Hematopoietic multipotent progenitor cell (in vitro differentiated cells): ENCODE data around the gene RGP1. TPM values are rescaled to one million over a fixed set of nuclear protein-coding genes. Genes with fewer than 3 reads are reported as not detected.

ENCODE experiments used
- DNase-seq, 3 donors: peaks; one replicate each; pipeline ENCODE4 v3.0.0-alpha.2; 2011 to 2015; ENCODE audit warnings: low read depth in 2 of 3, low spot score in 2 of 3
- total RNA-seq: library from RNA; depleted of rRNA; stranded (reverse); fragments of >200 nt; gene quantifications from one replicate; pipeline ENCODE4 v1.2.3, GENCODE V29; 2012

Gene RGP1
- total RNA-seq, 1 donor, result 16.7 TPM

DNA sequence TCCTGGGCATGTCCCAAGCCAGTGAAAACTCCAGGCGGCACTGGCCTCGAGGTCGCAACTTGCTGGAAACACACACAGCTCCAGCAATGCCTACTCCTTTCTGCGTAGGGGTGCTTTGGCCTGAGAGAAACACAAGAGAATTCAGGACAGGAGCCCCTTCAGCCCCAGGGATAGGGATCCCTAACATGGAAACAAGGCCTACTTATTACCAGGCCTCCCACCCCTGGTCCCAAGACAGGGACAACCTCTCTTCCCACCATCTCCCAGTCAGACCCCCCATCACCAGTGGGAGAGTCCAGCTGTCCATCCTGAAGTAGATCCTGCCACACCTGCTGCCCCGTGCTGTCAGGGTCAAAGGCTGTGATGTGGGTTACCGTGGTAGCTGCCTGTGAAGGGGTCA is 8.8 kb upstream of the RGP1 start:
- DNase-seq, result no peak

DNA sequence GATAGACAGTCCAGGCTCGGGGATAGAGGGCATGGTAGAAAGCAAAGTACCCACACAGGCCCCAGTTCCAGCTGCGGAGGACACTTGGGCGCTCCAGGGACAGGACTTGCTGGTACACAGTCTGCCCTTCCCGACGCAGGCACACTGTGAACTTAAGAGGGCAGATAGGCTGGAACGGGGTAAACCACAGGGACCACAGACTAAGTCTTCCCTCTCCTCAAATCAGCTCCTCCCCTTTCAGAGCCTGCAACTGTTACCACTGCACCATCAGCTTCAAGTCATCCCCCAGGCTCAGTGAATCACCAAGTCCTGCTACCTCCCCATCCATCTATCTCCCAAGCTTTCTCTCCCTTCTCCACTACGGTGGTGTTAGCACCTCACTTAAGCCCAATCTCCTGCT is 7.3 kb upstream of the RGP1 start:
- DNase-seq, result peak in 1 of 3 donors; percentile 28

GRCh38 chr9:35743452-35743851 is 5.6 kb upstream of the RGP1 start:
- DNase-seq, result no peak

DNA sequence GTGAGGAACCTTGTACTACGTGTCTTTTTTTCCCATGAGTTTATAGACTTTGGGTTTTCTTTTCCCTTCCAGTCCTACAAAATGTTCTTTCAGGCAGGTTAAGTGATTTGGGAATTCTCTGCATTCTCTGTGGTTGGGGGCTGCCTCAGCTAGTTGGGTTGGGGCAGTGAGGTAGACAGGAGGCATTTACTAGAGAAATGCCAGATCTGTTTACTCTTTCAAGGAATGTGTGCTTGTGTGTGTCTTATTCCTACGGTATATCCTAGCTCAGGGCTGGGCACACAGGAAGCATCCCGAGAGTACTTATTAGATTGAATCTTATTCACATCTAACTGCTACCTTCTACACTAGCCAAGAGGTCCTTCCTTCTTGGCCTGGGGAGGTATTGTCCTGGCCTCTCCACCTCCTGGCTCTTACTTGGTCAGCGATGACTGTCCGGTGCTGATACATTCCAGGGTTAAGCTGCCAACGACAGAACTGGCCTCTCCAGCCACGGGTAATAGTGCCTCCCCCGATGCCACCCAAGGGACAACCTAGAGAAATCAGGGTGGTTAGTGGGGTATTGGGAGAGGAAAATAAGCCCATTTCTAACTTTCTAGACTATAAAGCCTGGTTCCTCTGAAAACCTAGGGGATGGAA is 5.1 kb upstream of the RGP1 start:
- DNase-seq, result no peak

DNA sequence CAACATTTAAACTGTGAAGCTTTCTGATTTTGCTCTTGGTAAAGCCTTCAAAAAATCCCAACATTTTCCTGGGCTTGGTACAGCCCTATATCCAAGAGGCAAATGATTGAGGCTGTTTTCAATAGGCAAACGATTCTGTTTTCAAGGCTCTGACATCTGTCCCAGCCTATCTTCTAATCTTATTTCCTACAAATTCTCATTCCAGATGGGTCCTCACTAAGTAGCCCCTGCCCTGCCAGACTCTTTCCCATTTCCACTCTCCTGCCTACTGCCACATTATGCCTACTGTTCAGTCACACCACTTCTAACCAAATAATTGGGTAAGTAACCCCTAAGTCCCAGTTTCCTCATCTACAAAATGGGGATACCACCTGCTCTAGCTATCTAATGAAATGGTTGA is 3.5 kb upstream of the RGP1 start:
- no peak for DNase-seq

DNA sequence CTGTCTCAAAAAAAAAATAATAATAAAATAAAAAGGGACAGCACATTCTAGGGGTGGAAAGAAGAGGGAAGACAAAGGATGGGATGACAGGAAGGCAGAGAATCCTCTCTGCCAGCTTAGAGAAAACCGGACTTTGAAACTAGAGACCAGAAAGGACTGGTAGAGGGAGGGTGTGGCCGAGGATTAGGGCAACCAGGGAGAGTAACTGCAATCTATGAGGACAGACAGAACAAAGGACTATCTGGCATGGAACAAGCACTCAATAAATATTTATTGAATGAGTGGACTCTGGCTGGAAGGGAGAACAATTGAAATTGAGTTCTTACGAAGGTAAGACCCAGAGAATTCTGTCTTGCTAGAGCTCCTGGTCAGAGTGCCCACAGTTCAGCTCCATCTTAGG is 2.5 kb upstream of the RGP1 start:
- DNase-seq, result no peak

DNA sequence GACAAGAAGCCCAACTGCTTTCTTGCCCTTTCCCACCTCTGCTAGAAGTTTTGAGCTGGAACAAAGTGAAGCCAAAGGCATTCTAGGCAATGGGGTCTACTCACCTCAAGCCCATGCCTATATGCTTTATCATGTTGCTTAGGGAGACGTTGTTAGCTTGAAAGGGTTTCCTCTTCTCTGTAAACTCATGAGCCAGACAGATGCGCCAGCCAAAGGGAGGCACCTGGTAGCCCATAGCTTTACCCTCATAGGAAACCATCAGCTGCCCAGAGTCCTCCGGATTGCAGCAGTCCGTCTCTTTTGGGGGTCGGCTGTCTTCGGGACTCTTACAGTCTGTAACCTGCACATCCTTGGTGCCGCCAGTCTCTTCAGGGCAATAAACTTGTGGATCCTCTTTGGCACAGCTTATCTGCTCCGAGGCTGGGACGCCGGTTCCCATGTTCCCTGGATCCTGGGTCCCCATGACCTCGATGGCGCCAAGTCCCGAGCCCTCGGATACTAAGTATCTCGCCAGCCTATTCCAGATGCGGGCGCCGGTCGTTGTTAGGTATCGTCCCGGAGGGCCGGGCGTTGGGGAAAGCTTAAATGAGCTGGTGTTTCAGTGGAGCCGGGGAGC is 737 bp upstream of the RGP1 start:
- DNase-seq, result peak in 1 of 3 donors; percentile 33

DNA sequence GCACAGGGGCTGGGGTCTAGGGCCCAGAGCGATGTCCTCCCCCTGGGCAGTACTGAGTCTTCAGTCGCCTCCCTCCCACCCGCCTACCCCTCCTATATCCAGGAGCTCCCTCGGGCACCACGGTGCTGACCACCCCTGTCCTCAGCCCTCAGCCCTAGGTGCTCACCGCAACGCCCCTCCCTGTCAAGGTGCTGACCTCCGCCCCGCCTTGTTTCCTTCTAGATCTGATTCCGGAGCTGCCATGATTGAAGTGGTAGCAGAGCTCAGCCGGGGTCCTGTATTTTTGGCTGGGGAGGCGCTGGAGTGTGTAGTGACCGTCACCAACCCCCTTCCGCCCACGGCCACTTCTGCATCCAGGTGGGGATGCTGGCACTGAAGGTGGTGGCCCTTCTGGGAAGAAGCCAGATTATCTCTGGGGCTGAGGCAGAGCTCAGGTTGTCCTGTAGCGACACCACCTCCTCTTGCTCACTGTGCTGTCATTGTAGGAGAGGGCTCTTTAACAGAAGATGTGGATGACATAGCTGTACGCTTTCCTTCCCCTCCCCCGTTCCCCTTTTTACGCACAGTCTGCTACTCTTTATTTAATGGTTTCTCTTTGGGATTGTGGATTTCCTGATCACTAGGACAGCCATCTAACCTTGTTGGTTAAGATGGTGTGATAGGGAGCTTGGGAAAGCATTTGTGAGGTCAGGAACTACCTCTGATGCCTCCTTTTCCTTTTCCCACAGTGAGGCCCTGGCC is 598 bp downstream of the RGP1 start:
- DNase-seq, result peak in 1 of 3 donors; percentile 55

DNA sequence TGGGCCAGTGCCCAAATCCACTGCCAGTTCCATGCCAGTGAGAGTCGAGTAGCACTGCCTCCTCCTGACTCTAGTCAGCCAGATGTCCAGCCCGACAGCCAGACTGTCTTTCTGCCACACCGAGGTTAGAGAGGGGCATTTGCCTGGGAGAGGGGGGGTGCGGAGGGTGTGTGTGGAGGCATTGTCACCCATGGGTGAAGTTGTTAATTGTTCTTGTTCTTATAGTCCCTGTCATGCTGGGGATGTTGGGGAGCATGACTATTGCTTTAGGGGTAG is 1.1 kb downstream of the RGP1 start:
- DNase-seq, result no peak

DNA sequence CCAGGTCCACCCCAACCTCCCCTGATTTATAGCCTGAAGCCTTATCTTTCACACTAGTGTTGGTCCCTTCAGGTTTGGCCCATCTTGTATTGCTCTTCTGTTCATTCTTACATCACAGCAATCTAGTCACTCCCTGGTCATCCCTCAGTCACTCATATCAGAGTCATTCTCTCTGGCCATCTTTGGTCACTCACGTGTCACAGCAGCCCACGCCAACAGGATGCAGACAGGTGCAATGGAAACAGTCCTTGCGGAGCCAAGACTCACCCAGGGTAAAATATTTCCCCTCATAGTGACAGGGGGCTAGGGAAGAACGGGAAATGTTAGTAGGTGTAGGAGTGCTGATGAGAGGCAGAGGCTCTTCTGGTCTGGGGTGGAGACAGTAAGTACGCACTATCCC is 4.4 kb downstream of the RGP1 start:
- DNase-seq, result no peak

DNA sequence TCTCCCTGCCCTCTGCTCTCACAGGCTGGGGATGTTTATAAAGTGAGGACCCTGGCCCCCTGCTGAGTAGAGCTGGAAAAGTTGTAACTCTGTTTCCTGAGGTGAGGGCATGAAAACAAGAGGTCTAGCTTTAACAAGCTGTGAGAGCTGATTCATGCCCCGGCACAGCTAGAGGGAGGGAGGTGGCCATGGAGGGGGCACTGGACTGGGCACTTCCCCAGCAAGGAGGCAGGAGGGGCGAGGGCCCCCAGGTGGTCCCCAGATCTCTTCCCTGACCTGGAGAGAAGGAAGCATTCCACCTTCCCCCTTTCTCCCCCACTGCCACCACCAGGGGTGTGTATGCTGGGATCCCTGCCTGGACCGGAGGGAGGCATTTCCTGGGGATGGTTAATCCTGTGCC is 5.2 kb downstream of the RGP1 start, which contains the start of gene MSMP:
Gene MSMP (minus strand): TSS at position 13 of the 400 bp plus-strand sequence. CDS start 147 bp downstream, outside the sequence.
- no peak for DNase-seq

DNA sequence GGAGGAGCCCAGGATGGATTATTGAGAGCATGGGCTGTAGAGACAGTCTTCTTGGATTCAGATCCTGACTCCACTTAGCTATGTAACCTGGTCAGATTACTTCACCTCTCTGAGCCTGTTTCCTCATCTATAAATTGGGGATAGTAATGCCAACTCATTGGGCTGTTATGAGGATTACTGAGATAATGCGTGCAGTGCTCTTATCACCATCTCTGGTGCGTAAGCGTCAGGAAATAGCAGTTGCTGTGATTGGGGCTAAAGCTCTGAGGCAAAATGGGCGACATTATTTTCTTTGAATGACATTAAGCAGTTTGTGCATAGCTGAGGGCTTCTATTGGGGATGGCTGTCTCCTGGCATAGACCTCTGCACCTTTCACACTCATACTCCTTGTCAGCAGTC is 6.0 kb downstream of the RGP1 start:
- DNase-seq, result no peak

DNA sequence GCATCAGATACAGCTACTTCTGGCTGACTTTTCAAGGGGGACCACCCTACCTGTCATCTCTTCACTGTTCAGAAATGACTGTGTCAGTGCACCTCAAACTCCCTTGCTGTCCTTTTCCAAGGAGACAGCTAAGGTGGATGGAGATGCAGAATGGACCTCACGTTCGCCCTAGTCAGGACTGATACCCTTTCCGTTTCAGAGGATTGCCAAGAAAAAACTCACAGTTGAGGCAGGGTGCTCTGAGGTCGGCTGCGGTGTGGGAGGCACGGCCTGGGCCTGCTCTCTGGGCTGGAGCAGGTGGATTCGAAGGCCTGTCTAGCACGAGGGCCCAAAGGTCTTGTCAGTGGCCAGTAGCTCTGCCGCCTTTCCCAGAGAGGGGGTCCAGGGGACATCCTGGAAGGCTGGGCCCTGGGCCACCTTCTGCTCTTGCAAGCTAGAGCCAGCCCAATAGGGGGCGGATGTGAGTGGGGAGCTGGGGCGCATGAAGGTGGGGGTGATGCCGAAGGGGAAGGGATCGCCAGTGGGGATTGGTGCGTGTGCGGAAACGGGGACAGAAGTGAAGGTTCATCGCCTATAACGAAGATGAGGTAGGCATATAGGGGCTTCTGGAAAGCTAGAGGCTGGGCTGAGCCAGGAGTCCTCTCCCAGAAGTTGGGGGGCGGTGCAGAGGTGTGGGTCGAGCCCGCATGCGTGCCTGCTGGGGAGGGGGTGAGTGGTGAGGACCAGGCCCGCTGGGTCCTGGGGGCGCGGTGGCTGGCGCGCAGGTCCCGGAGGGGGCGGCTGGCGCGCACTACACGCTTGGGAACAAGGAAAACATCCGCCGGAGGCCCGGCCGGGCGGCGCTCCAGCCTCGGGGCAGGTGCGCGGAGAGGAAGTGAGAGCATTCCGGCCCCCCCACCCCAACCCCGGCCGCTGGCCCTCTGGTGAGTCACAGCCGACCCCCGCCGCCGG is 7.5 kb downstream of the RGP1 start:
- peak; percentile 48 to 85 (median 82) for DNase-seq

DNA sequence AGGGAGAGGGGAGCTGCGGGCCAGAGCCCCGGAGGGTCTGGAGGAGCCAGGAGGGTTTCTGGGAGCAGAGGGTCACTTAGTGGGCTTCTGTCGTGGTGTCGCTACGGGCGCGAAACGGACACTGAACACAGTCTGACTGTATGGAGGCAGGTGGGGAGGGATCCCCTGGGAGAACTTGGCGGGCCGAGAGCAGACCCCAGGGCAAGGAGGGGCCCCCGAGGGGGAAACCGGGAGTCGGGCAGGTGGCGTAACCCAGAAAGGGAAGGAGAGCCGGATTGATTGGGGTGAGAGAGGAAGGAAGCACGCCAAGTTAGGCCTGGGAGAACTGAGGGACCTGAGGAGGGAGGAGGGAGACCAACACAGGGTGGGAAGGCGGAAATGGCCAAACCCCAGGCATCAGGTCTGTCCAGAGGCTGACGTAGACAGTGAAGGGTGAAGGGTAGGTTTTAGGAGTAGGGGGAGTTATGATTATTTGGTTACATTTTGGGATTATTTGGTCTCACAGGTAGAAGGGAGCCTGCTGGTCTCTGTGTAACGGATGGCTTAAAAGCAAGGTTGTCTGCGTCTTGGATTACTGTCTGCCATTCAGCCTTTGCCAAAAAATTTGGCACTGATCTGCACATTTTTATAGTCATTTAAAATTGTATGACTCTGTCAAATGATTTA is 8.3 kb downstream of the RGP1 start:
- DNase-seq, result no peak

DNA sequence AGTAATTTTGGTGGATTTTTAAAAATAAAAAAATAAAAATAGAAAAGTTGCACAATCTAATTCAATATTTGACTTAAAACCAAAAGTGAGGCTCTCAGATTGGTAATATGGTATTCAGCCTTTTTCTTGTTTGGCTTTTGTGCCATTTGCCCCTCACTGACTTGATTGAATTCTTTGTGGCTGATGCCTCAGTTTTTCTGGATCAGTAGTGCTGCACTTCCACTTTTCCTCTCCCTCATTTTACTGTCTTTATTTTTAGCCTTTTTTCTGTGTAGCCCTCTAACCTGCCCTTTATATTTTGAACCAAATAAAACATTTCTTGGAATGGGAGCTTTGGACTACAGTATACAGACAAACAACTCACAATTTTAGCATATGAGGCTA is 8.8 kb downstream of the RGP1 start:
- DNase-seq, result no peak

DNA sequence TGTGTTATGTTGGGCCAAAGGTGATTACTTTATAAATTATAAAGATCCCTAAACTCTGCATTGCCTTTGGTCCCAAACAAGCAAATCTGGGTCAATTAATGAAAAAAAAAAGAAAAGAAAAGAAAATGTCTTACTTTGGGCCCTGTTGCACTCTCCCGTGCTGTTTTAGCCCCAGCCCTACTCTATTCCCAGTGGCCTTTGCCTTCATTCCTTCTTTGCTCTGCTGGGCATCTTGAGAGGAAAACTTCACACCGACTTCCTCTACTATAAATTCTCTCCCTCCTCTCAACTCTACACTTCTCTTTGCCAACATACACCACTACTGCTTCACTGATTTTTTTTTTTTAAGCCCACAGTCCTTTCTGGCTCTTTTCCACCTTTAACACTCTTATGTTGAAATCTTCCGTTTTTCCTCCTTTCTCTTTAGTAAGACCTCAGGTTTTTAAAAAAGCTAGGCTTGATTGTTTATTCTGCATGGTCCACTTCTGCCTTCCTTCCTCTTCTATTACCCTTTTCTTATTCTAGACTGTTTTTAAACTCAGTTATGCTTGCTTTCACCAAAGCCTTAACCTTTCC is 9.5 kb downstream of the RGP1 start:
- DNase-seq, result no peak

DNA sequence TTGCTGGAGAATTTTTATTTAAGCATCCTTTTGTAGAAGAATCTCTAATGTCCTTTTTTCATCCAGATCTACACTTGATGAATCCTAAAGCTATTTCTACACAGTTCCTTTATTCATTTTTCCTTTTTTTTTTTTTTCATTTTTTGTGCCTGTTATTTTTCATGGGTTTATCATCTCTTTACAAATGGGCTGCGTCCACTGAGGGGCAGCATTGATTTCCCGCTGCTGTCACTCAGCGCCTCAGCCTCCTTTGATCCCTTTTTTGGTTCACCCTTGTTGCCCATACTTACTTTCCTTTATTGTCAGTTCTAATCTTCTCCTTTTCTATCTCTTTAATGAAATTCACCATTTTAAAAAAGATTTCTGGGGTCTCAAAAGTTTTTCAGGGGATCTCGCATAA is 10.7 kb downstream of the RGP1 start:
- no peak for DNase-seq

- no peak for DNase-seq
These were observed 11.6 kb downstream of the RGP1 start for GRCh38 chr9:35760651-35761050.

- DNase-seq, result no peak
These were observed 14.1 kb downstream of the RGP1 start for GRCh38 chr9:35763181-35763580.

GRCh38 chr9:35763803-35764202 is 14.7 kb downstream of the RGP1 start:
- no peak for DNase-seq
